GM21737 (cell line): ENCODE results near the gene DDN.
A peak's percentile ranks its signal among the peaks of the same experiment; 100 is the strongest.

ENCODE experiments used
- ATAC-seq: cut with Tn5 transposase; IDR thresholded peaks from one replicate; pipeline ENCODE4 v1.9.1; 2021; ENCODE audit warnings: mild to moderate bottlenecking, moderate library complexity; ENCODE audit not compliant: unreplicated experiment

DDN gene

GRCh38 chr12:48985901-48986300 is 13.3 kb downstream of the DDN start:
- ATAC-seq: no peak

- no peak for ATAC-seq
These were observed 13.7 kb downstream of the DDN start for GRCh38 chr12:48985475-48985897.

DNA sequence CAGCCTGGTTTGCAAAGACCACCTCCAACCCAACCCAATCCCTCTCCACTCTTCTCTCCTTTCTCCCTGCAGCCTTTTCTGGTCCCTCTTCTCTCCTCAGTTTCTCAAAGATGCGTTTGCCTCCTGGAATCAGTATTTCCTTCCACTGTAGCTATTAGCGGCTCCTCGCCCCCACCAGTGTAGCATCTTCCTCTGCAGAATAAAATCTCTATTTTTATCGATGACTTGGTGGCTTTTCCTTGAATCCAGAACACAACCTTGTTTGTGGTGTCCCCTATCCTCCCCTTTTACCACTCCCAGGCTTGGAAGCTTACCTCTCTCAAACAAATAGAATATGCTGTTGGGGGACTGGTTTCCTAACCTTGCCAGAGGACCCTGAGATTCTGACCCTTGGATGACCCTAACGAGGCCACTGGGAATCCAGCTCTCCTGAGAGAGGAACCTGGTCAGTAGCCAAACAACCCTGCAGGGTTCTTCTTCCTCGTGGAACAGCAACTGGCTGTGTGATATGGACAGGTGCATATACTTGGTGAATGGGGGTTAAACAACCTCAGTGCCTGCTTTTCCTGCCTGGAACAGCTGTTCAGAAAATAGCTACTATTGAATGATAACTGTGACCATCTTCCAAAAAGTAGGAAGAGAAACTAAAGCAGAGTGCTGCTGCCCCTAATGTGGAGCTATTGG is 16.6 kb downstream of the DDN start:
- ATAC-seq: no peak

DNA sequence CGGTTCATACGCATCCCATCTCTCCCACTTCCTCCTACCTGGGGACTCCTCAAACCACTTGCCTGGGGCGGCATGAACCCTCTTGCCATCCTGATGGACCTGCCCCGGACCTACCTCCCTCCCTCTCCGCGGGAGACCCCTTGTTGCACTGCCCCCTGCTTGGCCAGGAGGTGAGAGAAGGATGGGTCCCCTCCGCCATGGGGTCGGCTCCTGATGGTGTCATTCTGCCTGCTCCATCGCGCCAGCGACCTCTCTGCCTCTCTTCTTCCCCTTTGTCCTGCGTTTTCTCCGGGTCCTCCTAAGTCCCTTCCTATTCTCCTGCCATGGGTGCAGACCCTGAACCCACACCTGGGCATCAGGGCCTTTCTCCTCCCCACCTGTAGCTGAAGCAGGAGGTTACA is 17.4 kb downstream of the DDN start:
- ATAC-seq: no peak

DNA sequence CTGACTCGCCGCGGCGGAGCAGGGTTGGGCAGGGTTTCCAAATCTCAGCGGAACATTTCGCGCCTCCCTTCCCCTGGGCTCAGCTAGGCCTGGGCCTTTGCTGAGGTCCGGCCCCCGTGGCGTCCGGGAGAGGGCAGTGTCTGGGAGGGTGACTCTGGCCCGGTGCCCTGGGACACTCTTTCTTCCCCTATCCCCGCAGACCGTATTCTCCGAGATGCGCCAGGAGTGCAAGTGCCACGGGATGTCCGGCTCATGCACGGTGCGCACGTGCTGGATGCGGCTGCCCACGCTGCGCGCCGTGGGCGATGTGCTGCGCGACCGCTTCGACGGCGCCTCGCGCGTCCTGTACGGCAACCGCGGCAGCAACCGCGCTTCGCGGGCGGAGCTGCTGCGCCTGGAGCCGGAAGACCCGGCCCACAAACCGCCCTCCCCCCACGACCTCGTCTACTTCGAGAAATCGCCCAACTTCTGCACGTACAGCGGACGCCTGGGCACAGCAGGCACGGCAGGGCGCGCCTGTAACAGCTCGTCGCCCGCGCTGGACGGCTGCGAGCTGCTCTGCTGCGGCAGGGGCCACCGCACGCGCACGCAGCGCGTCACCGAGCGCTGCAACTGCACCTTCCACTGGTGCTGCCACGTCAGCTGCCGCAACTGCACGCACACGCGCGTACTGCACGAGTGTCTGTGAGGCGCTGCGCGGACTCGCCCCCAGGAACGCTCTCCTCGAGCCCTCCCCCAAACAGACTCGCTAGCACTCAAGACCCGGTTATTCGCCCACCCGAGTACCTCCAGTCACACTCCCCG is 18.0 kb downstream of the DDN start:
- ATAC-seq: no peak

DNA sequence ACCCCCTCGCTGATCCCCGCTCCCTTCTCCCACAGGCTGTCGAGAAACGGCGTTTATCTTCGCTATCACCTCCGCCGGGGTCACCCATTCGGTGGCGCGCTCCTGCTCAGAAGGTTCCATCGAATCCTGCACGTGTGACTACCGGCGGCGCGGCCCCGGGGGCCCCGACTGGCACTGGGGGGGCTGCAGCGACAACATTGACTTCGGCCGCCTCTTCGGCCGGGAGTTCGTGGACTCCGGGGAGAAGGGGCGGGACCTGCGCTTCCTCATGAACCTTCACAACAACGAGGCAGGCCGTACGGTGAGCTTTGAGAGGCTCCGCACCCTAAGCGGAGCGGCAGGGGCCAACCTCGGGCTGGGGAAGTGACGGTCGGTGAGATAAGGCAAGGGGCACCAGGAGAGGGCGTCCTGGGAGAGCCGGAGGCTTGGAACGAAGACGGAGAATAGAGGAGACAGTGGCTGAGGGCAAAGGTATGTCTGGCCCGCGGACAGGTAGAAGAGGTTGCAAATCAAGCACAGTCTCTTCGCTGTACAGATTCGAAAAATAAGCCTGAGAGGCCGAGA is 18.7 kb downstream of the DDN start:
- no peak for ATAC-seq

GRCh38 chr12:48979602-48980388 is 19.4 kb downstream of the DDN start:
- no peak for ATAC-seq

DNA sequence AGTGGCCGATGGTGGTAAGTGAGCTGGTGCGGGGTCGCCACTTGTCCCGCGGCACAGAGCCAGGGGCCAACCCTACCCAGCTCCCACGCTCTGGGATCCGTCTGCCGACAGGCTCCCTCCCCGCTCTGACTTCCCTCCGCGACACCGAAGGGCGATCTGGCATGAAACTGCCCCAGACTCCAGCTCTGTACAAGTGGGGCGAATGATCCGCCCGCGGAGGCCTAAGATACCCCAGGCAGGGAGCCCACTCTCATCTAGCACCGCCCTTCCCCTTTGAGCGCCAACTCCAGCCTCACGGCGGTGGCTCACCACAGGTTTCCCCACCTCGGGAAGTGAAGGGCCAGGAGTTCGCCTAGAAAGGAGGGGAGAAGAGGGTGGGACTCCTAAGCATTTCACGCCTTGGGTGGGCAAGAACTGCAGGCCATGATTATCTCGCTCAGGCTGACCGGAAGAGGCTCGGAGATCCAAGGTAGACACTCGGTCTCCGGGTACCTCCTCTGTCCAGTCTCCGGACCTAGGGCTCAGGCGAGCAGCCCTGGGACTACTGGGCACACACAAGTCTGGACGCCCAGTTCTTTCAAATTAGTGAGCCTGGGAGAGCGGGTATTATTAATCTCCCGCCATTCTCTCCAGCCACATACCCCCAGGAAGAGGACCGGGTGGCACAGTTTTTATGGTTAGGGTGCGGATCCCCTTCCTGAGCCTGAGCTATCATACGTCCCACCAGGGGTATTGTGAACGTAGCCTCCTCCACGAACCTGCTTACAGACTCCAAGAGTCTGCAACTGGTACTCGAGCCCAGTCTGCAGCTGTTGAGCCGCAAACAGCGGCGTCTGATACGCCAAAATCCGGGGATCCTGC is 20.2 kb downstream of the DDN start:
- no peak for ATAC-seq

- no peak for ATAC-seq
These were observed 20.9 kb downstream of the DDN start, which contains the start of gene WNT1 for GRCh38 chr12:48978291-48978740. TSS of gene WNT1 (plus strand) at chr12:48978322. CDS start at chr12:48978651, 329 bp downstream.

DNA sequence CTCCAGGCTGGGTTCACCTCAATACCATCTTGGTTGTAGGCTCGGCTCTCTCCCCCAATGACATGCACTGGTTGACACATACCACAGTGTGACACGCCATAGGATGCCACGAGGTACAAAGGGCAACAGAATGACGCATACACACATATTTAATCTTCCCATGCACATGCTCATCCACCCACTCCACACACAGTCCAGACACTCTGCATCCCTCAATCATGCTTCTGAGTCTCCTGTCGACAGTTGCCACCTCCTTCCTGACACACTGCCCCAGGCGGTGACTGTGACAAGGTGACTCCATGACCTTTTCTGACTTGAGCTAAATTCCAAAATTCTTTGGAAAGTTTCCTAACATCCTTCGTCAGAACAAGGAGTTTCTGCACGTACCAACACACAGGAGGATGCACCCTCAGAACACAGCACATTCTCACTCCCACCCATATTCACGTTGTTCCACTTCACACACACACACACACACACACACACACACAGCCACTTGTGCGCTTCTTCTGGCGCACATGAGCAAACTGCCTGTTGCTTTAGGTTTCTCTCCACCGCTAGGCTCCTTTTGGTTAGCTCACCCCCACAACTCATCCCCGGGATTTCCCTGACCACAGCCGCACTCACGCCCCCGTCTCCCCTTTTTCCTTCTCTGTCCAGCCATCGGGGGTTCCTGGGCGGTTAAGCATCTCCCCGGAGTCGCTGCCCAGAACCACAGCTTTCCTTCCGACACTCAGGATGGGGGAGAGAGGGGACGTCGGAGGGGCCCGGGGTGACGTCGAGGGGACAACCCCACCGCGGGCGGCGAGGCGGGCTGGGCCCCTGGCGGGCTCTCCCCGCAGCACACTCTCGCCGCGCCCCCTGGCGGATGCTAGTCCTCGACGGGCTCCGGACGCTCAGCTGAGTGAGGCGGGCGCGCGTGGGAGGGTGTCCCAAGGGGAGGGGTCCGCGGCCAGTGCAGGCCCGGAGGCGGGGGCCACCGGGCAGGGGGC is 21.6 kb downstream of the DDN start:
- ATAC-seq: peak; percentile 47

DNA sequence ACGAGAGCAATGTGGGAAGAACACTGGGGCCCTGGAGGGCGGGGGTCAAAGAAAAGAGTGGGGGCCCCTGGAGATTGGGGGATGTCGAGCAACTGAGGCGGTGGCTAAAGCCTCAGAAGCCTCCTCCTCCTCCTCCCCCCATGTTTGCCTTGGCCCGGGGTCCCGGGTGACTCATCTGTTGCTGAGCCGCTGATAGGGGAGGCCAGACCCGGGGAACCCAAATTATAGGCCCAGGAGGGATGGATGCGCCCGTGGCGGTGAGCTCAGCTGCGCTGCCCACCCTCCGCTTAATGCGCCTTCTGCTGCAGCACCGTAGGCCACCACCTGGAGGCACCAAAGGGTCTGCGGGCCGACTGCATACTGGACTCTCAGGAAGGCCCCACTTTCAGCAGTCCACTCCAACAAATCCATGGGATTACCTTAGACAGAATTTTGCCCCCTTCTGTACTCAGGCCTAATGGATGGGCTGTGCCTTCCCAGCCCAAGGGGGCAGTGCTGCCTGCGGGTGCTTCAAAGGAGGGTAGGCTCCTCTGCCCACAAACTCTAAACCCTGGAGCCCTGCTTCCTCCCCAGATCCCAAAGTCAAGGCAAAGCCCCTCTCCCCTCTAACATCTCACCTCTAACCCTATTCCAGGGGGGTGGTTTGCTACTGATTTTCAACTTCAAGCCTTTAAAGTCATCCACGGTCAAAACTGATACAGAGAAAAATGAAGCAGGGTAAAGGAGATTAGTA is 25.1 kb downstream of the DDN start:
- ATAC-seq: no peak

- ATAC-seq: no peak
These were observed 25.6 kb downstream of the DDN start for GRCh38 chr12:48973531-48973930.

DNA sequence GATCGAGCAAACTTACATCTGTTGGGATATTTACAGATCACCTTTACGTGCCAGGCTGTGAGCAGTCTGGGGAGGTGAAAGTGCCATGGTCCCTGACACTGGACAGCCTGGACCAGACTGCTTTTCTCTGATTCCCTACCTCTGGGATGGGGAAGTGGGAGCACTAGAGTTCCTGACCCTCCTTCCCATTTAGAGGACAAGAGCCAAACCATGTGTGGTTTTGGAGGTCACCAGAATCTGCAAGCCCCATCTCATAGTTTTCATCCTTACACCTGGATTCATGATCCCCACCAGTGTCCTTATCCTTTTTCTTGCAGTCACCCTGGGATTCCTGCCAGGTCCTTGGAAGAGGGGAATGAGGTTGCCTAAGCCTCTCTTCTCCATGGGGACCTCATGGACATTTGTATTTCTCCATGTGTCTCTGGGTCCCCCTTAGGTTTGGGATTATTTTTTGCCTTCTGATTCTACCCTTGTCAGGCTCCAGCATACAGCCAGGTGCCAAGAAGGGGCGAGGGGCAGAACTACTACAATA is 26.2 kb downstream of the DDN start:
- ATAC-seq: no peak

- no peak for ATAC-seq
These were observed 26.8 kb downstream of the DDN start for GRCh38 chr12:48972213-48972951.

DNA sequence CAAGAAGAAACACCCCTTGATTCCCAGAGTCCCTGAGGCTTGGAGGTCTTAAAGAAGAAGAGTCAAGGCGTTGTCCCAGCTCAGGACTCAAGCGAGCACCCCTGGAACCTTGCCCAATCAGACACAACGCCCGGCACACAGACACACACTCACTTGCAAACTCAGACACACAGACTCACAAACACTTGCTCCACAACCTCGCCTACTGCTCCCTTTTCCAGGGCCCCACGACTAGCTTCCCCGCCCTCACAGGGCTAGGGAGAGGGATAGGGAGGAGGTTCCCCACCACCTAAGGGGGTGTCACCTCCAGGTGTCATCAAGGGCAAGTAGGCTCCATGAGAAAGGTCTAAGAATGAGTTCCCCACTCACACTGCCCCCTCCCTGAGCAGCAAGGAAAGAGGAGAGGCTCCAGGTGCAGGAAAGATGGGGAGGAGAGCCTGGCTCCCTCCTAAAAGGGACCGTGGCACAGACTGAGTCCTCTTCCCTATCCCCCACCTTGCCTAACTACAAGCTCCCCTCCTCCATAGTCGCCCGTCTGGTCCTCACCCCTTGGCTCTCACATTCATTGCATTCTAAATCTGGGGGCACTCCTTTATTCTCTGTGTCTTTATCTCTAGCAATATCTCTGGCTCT is 28.4 kb downstream of the DDN start:
- ATAC-seq: no peak

GRCh38 chr12:48969833-48970701 is 29.1 kb downstream of the DDN start:
- no peak for ATAC-seq
